SIG-M5 (cell line): ENCODE data around the gene ATE1.
"Not testable (repeated sequence)": the region's sequence is repeated elsewhere in the genome, so short reads cannot be mapped to it uniquely, and the experiment has no call there.

Source experiments
- DNase-seq: peaks from one replicate; lab custom pipeline; 2025; lab: John Stamatoyannopoulos, UW

The ATE1 gene

GRCh38 chr10:121830101-121830500, 97.7 kb downstream of the ATE1 start:
- no peak for DNase-seq

GRCh38 chr10:121828045-121828444, 99.8 kb downstream of the ATE1 start:
- DNase-seq = no peak

DNA sequence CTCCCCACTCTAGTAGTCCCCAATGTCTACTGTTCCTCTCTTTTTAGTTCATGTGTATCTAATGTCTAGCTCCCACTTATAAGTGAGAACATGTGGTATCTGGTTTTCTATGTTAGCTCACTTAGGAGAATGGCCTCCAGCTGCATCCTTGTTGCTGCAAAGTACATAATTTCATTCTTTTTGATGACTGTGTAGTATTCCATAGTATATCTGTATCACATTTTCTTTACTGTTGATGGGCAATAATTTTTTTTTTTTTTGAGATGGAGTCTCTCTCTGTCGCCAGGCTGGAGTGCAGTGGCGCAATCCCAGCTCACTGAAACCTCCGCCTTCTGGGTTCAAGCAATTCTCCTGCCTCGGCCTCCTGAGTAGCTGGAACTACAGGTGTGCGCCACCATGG, 101.1 kb downstream of the ATE1 start:
- not testable (repeated sequence) for DNase-seq

GRCh38 chr10:121823993-121824463, 103.8 kb downstream of the ATE1 start:
- no peak for DNase-seq

DNA sequence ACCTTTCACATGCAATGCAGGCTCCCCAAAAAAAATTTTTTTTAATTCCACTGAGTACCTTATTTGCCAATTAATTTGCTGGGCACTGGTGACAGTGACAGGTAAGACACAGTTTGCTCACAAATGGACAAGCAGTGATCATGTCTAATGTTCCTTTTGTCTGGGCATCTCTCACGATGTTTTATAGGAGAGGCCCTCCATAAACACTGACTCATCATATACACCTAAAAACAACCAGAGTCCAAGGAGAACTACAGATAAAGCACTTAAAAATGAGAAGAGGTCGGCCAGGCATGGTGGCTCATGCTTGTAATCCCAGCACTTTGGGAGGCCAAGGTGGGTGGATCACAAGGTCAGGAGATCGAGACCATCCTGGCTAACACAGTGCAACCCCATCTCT, 105.1 kb downstream of the ATE1 start:
- DNase-seq = no peak

DNA sequence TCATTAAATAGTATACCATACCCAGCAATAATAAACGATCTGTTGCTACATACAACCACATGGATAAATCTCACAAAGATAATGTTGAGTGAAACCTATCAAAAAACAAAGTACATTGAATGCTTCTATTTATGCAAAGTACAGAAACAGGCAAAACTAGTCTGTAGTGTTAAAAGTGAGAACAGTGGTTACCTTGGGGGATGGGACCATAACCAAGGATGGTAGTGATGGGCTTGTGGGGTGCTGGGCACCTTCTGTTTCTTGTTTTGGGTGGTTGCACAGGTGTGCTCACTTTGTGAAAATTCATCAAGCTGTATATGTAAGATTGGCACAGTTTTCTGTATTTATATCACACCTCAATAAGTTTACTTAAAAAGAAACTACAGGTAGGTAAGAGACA, 105.7 kb downstream of the ATE1 start:
- no peak for DNase-seq

DNA sequence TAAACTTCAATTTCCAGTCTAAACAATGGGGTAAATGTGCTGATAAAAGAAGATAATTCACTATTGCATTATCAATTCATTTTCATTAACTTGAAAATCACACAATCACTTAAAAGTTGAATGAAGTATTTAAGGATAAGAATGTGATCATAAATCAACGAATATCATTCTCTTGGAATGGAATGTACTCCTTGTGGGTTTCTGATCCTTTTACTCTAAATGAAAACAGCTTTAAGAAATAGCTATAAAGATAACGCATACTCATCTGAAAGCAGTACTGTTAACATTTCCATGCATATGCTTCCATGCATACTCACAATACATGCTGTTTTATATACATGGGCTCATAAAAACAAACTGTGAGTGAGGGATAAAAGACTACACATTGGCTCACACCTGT, 108.8 kb downstream of the ATE1 start:
- DNase-seq = no peak

DNA sequence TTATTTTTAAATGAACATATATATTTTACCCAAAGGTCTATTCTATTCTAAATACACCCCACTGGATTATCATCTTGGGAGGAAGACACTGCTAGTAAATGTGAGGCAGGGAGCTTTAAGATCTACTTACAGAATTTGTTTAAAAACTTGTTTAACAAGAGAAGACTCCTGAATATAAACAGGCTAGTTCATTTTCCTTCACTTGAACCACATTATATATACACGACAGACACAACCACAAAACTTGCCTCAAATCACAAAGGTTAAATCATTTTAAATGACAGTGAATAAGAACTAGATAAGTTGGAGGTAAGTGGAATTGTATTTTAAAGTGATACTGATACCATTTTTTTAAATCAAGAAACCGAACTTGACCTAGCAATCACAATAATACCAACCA, 109.2 kb downstream of the ATE1 start:
- no peak for DNase-seq

DNA sequence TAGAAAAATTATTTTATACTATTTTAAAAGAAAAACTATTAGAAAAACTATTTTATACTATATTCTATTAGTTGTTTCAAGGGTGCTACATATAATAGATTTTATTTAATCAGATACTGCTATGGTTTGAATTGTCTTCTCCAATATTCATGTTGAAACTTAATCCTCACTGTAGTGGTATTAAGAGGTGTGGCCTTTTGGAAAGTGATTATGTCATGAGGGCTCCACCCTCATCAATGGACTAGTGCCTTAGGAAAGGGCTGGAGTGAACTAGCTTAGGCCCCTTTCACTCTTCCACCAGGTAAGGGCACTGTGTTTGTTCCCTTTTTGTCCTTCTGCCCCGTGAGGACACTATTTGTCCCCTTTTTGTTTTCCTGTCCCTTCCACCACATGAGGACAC, 111.6 kb downstream of the ATE1 start:
- DNase-seq = no peak

DNA sequence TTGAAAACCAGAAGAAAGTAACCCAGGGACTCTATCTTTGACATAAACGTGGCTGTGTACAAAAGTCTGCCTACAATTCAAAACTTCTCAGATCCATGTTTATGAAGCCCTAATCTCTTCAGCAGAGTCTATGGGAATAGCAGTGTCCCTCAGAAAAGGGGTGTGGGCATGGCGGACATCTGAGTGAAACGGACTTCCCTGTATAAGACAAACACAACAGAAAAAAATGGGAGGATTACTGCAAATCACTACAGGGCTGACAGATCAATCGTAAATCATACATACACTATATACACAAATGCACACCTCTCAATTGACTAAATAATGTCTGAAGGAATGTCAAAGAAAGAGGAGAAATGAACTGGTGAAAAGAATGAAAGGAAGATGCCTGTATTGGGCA, 114.0 kb downstream of the ATE1 start:
- no peak for DNase-seq

GRCh38 chr10:121813211-121813815, 114.5 kb downstream of the ATE1 start:
- no peak for DNase-seq

DNA sequence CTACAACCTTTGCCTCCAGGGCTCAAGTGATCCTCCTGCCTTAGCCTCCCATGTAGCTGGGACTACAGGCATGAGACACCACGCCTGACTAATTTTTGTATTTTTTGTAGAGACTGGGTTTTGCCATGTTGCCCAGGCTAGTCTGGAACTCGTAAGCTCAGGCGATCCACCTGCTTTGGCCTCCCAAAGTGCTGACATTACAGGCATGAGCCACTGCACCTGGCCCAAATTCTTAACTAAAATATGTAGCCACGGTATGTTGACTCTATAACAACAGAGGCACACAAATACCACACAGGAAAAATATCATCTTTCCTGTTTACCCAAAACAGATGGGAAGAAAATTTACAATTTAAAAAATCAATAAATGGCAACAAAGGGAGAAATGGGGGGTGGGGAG, 115.8 kb downstream of the ATE1 start:
- DNase-seq = no peak

DNA sequence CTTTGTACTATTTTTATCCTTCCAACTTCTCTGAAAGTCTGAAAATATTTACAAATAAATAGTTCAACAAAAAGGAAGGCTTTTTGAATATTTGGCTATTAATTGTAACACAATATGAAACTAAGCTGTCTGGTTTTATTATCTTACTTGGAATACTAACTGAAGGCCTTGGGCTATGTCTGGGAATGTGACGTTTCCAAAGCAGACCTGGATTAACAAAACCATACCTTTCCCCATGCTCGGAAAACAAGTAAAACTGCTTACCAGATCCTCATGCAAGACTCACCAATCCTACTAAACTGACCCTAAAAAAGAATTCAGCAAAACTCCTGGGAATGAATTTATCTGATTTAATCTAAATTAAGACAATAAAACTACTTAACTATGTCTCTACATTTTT, 116.4 kb downstream of the ATE1 start:
- no peak for DNase-seq

DNA sequence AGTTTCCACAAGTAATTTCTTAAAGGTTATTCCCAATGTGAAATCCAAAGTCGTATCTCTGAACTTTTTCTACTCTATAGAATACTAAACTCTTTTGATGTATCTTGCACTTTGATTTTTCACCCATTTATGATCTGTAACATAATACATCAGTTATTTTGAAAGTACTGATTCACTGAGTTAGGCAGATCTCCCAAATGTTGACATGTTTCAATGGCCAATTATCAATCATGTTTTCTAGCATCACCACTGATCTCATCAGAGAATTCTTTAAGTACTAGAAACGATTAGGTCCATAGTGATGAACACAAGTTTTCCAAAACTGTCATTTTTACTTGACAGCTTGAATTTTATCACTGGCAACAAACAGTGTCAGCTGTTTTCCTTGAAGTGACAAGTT, 119.0 kb downstream of the ATE1 start:
- DNase-seq = no peak

DNA sequence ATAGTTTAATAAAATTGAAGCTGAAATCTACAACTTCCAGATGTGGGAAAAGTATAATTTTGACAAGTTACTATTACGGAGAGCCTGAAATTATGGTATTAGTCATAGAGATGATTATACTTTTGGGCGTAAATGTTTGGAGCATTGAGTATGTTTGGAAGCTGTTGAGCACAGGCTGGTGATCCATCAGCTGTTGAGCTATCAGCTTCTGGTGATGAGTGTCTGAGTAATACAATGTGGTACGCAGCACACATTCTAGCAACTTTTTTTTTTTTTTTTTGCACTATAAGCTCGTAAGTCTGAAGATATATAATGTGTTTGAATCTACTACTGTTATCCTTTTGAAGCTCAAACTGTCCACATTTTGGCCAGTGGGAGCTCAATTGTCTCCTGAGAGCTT, 123.4 kb downstream of the ATE1 start:
- DNase-seq = no peak

DNA sequence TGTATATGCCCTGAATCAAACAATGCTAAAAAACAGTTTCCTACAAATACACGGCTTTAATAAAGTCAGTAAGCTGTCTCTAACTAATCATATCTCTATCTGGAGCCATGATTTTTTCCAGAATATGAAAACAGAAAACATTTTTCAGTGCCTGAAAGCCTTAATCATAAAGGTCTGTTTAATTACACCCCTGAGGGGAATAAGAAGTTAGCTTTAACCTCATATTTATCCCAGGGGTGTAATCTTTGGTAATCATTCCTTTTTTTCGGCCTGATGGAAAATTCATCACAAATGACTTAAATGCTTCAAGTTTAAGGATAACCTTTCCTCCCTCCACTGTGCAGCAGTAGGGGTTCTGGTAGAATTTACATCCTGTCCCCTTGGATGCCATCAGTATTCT, 124.2 kb downstream of the ATE1 start:
- no peak for DNase-seq

DNA sequence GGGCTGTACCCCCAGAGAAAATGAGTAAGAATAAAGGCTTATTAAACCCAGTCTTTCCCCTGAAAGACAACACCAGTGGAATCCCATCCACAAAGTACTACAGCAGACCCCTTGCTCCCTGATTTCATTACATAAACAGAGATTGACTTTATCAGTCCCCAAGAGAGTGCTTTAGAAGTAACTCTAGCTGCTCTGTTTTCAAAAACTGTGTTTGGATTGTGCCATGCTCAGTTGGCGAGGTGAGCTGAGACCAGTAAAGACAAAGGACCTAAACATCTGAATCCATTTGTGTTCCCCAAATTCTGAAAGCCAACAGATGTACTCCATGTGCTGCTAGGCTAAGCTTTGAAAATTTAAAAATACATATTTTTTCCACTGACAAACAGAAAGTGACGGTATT, 127.0 kb downstream of the ATE1 start:
- no peak for DNase-seq

- no peak for DNase-seq
Observed at GRCh38 chr10:121800146-121800545, 127.7 kb downstream of the ATE1 start.

DNA sequence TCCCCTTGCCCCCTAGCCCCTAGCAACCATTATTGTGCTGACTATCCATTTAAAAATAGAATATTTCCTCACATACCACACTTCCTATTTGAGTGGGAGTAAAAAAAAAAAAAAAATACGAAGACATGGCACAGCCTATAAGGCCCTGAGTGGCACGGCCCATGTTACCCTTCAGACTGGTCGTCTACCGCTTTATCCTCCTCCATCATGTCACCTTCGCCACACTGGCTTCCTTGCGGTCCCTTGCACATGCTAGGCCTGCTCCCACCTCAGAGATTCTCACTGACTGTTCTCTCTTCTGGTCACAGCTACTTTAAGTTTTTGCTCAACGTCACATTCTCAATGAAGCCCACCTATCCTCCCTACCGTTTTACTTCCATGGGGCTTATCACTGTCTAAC, 130.3 kb downstream of the ATE1 start:
- DNase-seq = no peak

DNA sequence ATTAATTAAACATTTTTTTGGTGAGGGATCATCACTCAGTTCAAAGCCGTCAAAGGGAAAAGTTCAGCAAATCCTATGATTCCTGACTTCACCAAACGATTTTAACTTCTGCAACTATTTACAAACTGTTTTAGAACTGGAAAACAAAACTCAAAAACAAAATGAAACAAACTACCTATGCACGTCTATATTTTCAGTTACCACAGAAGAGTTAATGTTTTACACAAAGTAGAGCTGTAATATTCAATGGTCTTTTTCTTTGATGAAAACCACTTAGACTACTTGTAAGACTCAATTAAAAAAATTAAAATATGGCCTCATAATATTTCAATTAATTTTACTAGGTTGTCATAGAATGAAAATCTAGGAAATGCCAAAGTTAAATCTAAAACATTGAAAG, 131.5 kb downstream of the ATE1 start:
- no peak for DNase-seq

- DNase-seq = no peak
Observed at GRCh38 chr10:121792198-121792597, 135.6 kb downstream of the ATE1 start.

DNA sequence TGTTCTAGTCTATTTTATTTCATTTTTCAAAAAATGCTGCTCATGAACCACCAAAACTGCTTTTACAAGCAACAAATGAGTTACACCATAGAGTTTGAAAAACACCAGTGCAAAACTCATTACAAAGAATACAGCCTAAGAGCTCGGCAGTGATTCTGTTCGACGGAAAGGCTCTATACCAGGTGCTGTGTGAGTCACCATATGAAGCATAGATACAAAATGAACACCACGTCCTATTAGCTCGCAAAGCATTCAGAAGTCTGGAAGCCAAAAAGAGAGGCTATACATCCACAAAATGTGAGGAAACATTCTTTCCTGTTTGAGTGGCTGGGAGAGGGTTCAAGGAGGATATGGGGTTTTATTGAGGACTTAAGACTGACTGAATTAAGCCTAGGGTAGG, 136.1 kb downstream of the ATE1 start:
- DNase-seq = no peak

- no peak for DNase-seq
Observed at GRCh38 chr10:121788717-121789116, 139.1 kb downstream of the ATE1 start.

- no peak for DNase-seq
Observed at GRCh38 chr10:121788115-121788514, 139.7 kb downstream of the ATE1 start.

- DNase-seq = no peak
Observed at GRCh38 chr10:121787169-121787568, 140.7 kb downstream of the ATE1 start.
